NCI-H187 (cell line): Measurements from ENCODE around the gene FILIP1L.

Experiments used
- DNase-seq, 2 experiments: peaks; one replicate each; lab custom pipeline; 2025; lab: John Stamatoyannopoulos, UW

The FILIP1L gene

DNA sequence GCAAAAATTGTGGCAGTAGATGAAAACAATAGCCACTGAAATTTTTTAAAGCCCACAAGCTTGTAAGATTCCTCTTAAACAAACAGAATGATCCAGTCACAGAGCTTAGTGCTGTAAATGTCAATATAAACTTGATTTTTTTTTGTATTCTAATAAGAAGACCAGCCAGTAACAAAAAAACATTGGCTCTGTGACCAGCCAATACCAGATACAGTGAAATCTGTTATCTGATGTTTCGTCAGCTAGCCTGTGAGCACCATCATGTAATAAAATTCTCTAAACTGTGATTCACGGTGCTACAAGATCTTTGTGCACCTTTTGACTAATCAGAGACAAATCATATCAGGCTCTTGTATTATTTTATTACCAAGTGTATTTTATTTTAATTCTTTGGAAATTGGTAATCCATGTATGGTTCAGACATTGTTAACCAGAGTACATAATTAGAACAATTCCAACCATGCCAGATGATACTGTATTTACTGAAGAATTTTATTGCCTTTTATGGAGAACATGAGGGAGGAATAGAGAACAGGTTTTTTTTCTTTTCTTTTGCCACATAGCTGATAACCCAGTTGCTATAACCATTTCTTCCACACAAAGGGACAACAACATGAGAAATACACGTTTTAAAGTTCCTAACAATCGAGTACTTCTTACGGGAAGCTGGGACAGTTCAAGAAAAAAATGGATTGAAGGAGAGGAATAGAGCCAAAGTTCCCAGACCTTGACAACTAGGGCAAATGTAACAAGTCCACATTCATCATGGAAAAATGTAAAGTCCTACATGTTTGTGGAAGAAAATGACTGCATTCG, 71.9 kb downstream of the FILIP1L start:
- DNase-seq: no peak

DNA sequence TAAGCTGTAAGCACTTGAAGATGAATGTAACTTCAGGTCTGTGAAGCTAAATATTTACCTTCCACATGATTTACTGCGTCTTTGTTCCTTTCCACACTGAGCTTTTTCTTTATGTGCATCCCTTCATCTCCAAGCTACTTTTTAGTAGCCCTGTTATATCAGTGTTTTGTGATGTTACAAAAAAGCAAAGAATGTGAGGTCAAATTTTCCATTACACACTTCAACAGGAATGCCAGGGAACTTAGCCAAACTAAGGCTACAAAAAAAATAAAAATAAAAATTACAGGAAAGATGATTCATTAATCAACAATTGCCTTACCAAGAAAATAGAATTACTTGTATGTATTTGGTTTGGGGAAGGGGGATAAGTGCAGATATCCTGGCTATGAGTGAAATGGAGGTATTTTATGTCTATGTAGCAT, 73.0 kb downstream of the FILIP1L start:
- DNase-seq: no peak

DNA sequence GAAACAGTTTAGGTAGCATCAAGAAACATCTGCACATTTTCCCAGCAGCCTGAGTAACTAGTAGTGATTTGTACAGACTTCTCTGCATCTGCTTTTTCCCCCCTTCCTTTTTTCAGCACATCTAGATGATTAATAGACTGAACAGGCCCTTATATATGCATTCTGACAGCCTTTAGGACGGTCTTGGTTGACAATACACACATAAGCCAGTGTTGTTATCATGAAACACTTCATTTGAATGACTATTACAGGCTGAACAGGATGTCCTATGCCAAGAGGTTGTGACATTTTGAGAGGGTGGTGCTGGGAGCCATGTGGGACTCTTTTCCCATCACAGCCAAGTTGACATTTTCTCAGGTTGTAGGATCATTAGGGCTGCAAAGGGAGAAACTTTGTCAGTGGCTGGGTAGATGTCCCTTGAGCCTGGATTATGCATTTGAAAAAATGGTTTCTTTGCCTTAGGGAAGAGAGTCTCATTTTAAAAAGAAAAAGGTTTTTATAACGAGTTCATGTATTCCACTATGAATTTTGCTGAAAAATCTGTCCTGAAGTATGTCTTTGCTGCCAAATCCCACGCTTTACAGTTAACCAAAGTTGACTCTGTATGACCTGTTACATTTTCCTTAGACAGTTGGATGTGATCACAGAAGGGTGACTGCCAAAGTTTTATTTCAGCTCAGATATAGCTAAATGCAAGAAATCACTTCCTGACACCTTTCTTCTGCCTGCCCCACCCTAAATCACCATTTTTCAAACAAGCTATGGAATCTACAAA, 73.7 kb downstream of the FILIP1L start:
- no peak for DNase-seq

DNA sequence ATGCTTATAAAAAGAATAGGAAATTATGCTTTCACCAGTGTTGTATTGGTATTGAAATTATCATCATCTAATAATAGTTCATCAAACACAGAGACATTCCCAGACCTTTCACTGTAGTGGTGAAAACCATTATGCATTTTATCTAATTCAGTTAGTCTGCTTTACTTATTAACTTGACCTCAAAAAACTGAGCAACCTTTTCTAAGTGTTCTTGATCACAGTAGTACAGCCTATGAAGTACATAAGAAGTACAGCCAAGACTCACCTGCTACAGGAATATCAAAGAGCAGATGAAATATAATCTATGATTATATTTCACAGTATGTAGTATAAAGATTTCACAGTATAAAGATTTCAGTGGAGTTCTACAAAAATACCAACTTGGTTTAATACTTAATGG, 75.2 kb downstream of the FILIP1L start:
- no peak for DNase-seq

DNA sequence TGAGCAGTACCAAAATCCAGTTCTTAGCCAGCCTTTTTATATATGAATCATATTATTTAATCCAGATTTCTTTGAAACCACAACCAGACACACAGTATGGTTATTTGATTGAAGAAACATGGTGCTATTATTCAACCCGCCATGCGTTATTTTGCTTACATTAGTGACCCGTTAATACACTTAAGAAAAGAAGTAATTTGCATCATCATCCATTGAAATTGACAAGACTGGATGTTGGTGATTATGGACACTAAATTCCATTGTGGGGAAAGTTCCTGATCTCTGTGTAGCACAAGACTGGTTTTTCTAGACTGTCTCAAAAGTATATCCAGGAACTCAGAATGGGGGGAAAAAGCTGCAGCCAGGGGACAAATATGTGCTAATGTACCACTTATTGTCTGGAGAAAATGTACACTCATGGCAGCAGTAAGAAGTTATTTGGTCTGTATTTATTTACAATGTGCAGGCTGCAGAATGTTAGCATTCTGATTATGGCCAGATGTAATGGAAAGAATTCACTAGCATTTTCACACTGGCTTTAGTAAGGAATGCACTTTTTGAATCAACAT, 80.3 kb downstream of the FILIP1L start:
- no peak for DNase-seq

DNA sequence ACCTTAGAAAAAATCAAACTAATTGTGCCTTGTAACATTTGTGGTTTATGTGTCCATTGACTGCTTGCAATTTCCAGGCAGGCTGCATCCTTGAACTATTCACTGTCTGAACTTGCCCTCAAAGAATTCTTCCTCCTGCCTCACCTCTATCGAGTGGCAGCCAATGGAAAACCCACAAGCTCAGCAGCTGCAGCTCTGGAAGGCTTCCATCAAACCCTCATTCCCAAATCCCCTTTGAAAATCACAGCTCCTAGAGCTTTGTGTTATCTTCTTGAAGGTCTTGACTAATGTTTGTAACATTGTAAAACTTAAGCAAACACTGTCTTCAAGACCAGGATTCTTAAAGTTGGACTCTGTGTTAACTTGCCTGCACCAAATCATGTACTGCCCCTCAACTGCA, 81.1 kb downstream of the FILIP1L start:
- DNase-seq: no peak

DNA sequence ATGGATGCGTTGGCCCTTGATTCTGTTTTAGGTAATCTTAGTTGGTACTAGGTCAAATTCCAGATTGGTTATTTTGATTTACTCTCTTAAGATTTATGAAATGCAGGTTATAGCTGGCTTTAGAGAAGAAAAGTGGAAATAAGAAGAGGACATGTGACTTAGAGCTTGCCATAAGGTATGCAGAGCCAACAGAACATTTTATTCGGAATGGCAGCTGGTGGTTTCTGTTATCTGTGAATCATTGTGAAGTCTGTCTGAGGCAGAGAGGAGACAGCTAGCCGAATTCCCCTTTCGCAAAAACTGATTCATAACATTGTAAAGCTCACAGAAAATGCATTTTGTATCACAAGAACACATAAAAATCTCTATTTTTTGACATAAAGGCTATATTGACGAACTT, 82.1 kb downstream of the FILIP1L start:
- no peak for DNase-seq

DNA sequence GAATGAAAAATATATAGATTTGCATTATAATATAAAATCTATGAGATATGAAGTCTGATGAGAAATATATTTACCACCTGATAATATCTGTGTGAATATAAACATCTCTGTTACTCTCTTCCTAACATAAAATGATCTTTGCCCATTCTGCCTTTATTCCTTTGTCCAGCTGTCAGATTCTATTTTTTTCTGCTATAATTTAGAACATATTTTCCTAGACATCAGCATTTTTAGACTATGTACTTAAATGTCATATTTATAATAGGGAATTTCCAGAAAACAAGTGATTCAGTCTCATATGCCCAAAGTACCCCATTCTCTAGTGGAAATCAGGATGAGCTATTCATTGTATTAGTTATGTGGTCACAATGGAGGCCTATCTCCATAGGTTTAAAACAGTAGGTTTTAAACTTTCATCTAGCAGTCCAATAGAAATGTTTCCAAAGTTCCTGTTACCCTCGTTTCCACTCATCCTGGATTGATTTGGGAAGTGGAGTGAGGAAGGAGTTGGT, 83.3 kb downstream of the FILIP1L start:
- no peak for DNase-seq

DNA sequence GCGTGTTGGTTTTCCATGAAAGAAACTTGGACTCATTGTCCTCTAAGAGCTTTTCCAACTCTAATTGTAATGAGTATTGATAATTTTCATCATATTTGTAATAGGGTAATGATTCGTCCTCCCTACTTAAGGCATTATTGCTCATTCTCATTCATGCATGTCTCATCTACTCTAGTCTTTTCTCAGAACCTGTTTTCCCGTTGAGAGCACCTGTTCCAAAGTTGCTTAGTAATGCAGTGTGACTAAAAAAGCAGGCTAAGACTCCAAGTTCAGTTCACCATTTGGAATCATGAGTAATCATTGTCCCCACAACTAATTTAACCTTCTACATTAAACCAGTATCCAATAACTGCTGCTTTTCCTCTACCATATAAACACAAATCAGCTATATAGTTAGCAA, 84.0 kb downstream of the FILIP1L start:
- no peak for DNase-seq

DNA sequence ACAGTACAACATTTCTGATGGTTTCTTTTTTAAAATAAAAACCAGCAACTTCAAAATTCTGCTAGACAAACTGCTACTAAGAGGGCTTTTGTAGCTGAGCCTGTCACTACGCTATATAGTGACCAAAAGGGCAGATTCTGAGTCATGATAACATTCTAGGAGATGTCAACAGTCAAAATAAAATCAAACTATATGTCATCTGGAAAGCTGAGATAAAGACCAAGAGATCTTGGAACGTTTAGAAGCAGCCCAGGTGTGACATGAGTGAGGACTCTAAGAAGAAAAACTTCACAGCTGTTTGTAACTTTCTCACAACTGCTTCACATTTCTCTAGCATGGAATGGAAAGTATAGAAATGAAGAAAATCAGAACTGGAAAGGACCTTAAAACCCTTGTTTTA, 84.6 kb downstream of the FILIP1L start:
- DNase-seq: no peak

DNA sequence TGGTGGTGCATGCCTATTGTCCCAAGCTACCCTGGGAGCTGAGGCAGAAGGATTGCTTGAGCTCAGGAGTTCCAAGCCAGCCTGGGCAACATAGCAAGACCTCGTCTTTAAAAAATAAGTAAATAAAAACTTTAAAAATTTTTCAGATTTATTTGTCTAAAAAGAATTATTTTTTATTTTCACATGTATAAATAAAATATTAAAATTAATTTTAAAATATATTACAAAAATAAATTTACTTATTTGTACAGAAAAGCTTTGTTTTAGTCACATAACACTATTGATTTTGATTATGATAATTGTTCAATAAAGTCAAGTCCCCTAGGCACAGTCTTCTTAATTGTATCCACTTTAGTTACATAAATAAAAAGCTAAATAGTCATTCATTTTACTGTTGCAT, 85.2 kb downstream of the FILIP1L start:
- no peak for DNase-seq

DNA sequence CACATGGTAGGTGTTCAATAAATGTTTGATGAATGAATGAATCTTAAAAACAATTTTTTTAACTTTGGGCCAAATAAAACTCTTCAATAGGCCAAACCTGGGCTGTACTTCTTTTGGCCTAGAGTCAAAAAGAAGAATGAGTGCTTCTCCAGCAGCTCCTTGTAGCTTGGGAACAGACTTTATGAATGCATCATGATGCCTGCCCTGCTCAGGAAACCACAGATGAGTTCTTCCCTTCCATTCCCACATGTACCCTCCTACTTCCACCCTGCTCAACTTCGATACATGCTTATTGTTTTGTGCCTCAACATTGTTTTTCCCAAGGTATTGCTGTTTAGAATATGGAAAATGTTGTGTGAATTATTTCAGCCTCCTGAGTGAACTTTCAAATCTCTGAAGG, 87.0 kb downstream of the FILIP1L start:
- DNase-seq: no peak

DNA sequence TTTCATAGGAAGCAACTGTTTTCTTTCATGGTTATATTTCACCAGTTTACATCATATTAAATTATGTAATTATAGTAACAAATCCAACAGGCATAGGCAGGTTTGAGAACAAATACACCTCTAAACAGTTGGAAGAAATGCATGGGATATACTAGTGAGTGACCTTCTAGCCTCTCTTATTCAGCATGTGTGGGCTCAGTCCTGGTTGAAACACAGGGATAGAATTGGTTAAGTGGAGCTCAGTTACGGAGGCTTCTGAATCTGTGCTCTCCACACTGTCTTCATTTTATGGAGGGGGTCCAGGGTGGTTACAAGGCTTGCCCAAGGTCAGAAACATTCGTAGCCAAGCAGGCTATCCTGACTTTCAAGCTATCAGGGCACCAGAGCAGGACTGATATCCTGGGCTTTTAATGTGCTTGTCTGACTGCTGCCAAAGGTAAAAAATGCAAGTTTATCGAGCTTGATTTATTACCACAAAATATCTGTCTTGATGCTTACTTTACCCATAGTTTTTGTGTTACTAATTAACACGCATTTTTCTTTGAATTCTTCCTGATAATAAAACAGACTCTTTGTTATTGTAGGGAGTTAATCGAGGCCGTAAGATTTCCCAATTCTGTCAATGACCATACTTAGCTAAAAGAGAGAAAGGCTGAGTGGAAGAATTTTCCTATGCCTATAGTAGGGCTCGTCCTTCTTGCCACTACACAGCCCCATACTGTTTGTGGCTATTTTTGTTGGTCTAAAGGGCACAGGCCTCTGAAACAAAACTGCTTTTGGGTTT, 89.6 kb downstream of the FILIP1L start:
- DNase-seq: no peak

DNA sequence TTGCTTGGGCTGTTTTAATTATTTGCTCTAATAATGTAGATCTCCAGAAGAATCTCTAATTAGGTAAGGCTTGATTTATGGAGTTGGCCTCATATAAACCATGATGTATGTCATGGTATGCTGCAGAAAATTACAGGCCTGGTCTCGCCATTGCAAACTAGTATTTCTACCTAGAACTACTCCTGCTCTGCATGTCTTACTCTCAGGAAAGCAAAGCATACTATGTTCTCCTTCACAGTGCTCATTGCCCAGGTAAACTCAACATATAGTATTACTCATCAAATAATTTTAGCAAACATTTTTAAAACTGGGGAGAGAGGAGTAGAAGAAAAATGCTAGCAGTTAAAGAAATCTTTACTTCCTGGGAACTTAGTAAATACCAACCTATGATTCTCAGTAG, 90.7 kb downstream of the FILIP1L start:
- DNase-seq: no peak

DNA sequence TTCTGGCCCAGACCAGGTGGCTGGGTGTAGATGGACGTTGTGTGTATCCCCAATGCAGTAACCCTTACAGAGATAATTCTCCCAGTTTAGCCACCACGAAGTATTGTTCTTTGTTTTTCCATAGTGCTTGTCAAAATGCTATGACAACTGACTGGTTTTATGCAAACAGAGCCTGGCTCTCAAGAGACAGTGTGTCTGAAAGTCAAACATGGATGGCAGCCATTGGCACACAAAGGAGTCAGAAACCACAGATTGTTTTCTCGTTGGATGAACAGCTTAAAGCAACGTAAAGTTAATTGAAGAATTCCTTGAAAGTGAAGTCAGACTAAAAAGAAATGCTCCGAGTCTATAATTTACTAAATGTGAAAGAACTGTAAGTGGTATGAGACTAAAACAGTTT, 91.2 kb downstream of the FILIP1L start:
- DNase-seq: peak in 1 of 2 experiments; percentile 15

DNA sequence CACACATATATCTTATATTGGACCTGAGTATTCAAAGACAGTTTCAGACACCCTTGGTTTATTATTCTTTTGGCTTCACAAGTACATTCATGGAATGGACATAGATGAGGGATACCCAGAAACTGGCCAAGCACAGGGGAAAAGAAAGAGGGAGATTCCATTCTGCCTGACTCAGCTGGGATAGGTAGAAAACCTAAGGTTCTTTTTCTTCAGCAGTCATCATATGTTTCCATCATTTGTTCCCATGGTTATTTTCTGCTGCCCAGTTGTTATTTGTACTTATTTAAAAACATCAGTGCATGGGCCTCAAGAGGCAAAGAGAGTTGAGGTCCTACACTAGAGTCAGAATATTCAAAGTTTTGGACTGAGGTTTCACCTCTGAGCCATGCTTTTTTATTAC, 91.8 kb downstream of the FILIP1L start:
- no peak for DNase-seq

DNA sequence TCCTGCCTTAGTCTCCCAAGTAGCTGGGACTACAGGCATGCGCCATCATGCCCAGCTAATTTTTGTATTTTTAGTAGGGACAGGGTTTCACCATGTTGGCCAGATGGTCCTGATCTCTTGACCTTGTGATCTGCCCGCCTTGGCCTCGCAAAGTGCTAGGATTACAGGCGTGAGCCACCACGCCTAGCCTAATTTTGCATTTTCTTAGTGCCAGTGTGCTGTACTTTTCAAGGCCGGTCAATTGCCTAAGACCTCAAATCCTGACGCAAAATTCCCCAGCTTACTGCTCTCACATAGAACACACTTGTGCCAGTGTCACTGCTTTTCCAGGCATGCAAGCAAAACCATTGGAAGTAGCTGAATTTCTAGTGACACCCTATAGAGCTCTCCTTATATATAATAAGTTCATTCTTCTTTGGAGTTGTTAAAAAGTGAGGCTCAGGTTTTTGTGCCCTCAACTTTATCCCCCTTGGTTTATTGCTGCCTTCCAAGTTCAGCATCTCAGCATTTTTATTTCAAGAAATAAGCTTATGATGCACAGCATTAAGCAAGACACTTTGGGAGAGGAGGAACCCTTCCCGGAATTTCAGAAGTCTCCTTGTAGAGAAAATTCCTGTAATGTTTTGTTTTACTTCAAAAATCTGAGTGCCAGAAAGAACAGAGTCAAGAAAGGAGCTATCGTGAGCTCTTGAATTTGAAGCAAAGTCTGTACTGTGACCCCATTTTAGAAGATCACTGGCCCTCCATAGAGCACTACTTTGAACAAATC, 93.2 kb downstream of the FILIP1L start:
- no peak for DNase-seq

DNA sequence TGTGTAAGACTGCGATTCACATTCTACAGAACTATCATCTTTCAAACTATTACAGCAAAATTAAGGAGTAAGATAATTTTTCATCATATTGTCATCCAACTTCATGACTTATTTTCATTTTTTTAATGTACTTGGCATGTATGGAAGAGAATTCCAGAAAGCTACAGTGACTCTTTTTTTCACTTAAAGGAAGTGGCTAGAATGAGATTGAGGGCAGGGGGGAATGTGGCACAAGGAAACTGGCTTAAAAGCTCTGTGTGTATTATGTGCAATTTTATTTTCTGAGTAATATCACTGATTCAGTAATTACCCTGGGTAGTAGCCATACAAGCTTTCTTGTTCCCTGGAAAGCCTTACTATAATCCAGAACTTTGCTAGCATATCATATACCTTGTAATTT, 94.6 kb downstream of the FILIP1L start:
- no peak for DNase-seq

DNA sequence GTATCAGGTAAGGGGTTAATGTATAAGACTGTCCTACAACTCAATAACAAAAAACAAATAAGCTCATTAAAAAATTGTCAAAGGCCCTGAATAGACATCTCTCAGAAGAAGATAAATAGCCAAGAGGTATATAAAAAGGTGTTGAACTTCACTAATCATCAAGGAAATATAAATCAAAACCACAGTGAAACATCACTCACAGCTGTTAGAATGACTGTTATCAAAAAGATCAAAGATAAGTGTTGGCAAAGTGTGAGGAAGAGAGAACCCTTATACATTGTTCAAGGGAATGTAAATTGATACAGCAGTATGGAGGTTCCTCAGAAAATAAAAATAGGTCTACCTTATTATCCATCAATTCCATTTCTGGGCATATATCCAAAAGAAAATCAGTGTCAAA, 95.5 kb downstream of the FILIP1L start:
- DNase-seq: no peak

DNA sequence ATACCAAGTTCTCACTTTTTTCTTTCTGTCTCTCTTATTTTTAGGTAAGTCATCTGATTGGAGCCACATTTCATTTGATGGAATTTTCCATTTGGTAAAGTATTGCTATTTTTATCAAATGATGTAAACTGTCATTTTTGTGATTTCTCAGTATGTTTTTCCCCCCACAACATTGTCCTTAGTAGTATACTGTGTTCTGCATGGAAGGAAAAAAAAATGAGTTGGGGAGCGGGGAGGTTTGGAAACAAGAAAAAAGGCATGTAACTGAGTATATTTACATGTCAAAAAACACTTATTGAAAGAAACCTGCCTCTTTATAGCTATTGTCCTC, 104.2 kb downstream of the FILIP1L start:
- no peak for DNase-seq

DNA sequence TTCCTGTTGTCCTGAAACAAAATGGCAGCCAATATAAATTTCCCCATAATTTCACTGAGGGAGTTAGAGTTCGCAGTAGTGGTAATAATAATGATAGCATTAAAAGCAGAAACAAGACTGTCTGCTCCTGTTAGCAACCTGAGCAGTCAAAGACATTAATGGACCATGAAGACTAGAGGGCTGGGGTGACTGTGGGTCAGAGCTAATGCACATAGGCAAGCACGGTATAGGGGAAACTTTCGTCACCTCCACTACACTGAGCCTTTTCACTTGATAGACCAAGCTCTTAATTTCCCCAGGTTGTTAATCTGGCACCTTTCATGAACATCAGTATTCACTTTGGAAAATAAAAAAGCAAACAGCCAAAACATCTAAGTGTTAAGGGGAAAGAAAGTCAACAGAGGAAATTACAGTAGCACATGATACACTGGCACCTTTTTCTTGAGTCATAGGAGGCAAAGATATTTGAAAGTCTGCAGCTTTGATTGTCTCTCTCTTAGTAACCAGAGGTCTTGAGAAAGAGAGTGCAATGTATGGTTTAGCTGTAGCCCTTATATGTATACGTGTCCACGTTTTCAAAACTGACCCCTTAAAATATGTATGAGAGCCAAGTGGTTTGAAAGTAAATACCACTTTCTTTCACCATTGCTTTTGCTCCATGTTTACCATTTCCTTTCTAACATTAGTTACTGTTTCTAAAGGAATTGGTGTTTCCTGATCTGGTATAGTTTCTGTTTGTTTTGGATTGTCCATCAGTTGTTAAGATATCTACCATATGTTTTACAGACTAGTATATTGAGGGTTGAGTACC, 104.8 kb downstream of the FILIP1L start:
- DNase-seq: no peak
